Right ventricle myocardium superior (tissue), 1 donor: ENCODE measurements around the gene PCDHGA1. TPM values are rescaled to one million over a fixed set of nuclear protein-coding genes. Genes with fewer than 3 reads are reported as not detected.
"Not testable (repeated sequence)": the region's sequence is repeated elsewhere in the genome, so short reads cannot be mapped to it uniquely, and the experiment has no call there.

Source experiments
- ATAC-seq: fragments of 200-7000 bp; cut with Tn5 transposase; one replicate; pipeline ENCODE4 v1.9.1; 2020; ENCODE audit warnings: mild to moderate bottlenecking; ENCODE audit not compliant: poor library complexity
- DNase-seq: peaks from one replicate; pipeline ENCODE4 v3.0.0-alpha.2; 2020
- intact Hi-C: fragments of 100-400 bp; cut with DNase I; formaldehyde crosslinking; loops from one replicate; pipeline ENCODE4 v1.11.2; 2022
- total RNA-seq: library from RNA; stranded (reverse); fragmentation: NEBNext Ultra II Directional; extraction: Animal tissue kit (Norgen Biotek cat#: 25700); gene quantifications from one replicate; pipeline ENCODE4 v1.2.1, GENCODE V29; 2021
- donor health status: DM: no; HTN: yes; CAD: no; lungs with severe emphysema.

Gene PCDHGA1
- total RNA-seq, 1 donor from 2014 or later, result 2.7 TPM

DNA sequence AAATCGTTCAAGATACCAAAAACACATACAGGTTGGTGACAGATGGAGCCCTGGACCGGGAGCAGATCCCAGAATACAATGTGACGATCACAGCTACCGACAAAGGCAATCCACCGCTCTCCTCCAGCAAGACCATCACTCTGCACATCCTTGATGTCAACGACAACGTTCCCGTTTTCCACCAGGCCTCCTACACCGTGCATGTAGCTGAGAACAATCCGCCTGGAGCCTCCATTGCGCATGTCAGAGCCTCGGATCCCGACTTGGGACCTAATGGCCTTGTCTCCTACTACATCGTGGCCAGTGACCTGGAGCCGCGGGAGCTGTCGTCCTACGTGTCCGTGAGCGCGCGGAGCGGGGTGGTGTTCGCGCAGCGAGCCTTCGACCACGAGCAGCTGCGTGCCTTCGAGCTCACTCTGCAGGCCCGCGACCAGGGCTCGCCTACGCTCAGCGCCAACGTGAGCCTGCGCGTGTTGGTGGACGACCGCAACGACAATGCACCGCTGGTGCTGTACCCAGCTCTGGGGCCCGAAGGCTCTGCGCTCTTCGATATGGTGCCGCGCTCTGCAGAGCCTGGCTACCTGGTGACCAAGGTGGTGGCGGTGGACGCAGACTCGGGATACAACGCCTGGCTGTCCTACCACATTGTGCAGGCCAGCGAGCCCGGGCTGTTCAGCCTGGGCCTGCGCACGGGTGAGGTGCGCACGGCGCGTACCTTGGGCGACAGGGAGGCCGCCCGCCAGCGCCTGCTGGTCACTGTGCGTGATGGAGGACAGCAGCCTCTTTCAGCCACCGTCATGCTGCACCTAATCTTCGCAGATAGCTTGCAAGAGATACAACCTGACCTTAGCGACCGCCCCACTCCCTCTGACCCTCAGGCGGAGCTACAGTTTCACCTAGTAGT is 41.5 kb downstream of the PCDHGA1 start:
- peak; percentile 55 for ATAC-seq
- intact Hi-C loops, result no loop called here
- DNase-seq, result no peak

DNA sequence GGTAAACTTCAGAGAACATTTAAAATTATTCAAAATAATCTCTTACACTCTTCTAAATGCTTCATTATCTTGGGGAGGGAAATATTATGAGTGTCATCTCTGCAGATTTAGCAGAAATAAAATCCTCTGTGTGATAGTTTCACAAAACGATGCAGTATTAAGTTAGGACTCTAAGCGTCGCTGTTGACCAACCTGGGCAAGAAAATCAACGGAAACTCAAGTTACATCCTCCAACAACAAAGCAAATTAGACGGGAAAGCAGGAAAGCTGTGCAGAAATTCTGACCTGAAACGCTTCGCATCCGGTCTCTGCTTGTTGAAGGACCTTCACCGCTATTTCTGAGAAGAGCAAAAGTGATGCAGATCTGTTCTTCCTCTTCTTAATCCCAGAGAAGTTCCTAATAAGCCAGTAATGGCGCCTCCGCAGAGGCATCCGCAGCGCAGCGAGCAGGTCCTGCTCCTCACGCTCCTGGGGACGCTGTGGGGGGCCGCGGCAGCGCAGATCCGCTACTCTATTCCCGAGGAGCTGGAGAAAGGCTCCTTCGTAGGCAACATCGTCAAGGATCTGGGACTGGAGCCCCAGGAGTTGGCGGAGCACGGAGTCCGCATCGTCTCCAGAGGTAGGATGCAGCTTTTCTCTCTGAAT is 43.5 kb downstream of the PCDHGA1 start, which contains the start of gene PCDHGA6:
Gene PCDHGA6 (plus strand): TSS at position 219 of the 645 bp plus-strand sequence. CDS start 193 bp downstream, at position 412.
- intact Hi-C loops, result no loop called here
- ATAC-seq (peak; percentile 37), DNase-seq (no peak)

DNA sequence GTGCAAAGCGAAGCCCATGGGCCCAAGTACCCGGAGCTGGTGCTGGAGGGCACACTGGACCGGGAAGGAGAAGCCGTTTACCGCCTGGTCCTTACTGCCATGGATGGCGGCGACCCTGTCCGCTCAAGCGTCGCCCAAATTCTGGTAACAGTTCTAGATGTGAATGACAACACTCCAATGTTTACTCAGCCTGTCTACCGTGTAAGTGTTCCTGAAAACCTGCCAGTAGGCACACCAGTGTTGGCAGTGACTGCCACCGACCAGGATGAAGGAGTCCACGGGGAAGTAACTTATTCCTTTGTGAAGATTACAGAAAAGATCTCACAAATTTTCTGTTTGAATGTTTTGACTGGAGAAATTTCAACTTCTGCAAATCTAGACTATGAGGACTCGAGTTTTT is 44.3 kb downstream of the PCDHGA1 start:
- intact Hi-C loops, result no loop called here
- DNase-seq (no peak), ATAC-seq (peak; percentile 72)

DNA sequence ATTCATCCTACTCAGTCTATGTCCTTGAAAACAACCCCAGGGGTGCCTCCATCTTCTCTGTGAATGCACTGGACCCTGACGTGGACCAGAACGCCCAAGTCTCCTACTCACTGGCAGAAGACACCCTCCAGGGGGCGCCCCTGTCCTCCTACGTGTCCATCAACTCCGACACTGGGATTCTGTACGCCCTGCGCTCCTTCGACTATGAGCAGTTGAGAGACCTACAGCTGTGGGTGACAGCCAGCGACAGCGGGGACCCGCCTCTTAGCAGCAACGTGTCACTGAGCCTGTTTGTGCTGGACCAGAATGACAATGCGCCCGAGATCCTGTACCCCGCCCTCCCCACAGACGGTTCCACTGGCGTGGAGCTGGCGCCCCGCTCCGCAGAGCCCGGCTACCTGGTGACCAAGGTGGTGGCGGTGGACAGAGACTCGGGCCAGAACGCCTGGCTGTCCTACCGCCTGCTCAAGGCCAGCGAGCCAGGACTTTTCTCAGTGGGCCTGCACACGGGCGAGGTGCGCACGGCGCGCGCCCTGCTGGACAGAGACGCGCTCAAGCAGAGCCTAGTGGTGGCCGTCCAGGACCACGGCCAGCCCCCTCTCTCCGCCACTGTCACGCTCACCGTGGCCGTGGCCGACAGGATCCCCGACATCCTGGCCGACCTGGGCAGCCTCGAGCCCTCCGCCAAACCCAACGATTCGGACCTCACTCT is 45.3 kb downstream of the PCDHGA1 start:
- intact Hi-C loops, DNase-seq, ATAC-seq: not testable (repeated sequence)

DNA sequence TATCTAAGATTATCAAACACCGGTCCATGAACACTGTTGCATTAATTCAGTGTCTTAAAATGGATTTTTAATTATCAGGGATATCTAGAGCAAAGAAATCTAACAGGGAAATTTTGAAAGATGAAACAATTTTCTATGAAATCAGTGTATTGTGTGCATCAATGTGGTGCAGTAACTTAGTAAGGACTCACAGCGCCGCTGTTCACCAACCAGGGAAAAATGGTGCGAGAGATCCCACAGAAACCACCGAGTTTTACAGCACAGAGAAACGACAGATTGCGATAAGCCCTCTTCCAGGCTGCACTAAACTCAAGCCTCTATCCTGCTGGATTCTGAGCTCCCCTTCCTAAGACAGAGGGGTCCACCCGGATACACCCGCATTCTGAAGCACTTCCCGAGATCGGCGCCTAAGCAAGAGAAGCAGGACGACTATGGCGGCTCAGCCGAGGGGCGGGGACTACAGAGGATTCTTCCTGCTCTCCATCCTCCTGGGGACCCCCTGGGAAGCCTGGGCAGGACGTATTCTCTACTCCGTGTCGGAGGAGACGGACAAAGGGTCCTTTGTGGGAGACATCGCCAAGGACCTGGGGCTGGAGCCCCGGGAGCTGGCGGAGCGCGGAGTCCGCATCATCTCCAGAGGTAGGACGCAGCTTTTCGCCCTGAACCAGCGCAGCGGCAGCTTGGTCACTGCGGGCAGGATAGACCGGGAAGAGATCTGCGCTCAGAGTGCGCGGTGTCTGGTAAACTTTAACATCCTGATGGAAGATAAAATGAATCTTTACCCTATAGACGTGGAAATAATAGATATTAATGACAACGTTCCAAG is 52.4 kb downstream of the PCDHGA1 start, which contains the start of gene PCDHGA7:
Gene PCDHGA7 (plus strand): TSS at position 274 of the 826 bp plus-strand sequence. CDS start 158 bp downstream, at position 432.
- intact Hi-C loops, result no loop called here
- DNase-seq (no peak), ATAC-seq (peak; percentile 34)

DNA sequence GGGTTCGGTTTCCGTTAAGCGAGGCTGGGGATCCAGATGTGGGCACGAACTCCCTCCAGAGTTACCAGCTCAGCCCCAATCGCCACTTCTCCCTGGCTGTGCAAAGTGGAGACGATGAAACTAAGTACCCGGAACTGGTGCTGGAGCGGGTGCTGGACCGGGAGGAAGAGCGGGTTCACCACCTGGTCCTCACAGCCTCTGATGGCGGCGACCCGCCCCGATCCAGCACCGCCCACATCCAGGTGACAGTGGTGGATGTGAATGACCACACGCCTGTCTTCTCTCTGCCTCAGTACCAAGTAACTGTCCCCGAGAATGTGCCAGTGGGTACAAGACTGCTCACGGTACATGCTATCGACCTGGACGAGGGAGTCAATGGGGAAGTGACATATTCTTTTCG is 53.0 kb downstream of the PCDHGA1 start:
- ATAC-seq (no peak), DNase-seq (no peak)
- intact Hi-C loops, result no loop called here

DNA sequence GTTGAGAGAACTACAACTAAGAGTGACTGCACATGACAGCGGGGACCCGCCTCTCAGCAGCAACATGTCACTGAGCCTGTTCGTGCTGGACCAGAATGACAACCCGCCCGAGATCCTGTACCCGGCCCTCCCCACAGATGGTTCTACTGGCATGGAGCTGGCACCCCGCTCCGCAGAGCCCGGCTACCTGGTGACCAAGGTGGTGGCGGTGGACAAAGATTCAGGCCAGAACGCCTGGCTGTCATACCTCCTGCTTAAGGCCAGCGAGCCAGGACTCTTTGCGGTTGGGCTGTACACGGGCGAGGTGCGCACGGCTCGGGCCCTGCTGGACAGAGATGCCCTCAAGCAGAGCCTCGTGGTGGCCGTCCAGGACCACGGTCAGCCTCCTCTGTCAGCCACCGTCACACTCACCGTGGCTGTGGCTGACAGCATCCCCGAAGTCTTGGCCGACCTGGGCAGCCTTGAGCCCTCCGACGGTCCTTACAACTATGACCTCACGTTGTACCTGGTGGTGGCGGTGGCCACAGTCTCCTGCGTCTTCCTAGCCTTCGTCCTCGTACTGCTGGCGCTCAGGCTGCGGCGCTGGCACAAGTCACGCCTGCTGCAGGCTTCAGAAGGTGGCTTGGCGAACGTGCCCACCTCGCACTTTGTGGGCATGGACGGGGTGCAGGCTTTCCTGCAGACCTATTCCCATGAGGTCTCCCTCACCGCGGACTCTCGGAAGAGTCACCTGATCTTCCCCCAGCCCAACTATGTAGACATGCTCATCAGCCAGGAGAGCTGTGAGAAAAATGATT is 54.4 kb downstream of the PCDHGA1 start:
- DNase-seq (no peak), ATAC-seq (no peak)
- intact Hi-C loops, result no loop called here

DNA sequence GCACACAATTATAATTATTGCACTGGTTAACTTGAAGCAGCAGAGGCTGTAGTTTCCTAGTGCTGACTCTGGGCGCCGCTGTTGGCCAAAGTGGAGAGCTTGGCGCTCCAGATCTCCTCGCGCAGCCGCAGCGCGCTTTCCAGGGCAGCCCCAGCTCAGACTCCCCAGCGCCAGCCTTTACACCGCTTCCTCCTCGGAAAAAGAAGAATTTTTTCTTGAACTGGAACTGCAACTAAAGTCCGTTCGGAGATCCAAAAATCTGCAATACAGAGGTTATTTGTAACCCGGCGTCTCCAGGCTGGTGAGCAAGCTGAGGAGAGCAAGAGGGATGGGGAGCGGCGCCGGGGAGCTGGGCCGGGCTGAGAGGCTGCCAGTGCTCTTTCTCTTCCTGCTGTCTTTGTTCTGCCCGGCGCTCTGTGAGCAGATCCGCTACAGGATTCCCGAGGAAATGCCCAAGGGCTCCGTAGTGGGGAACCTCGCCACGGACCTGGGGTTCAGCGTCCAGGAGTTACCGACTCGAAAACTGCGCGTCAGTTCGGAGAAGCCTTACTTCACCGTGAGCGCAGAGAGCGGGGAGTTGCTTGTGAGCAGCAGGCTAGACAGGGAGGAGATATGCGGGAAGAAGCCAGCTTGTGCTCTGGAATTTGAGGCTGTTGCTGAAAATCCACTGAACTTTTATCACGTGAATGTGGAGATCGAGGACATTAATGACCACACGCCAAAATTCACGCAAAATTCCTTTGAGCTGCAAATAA is 57.4 kb downstream of the PCDHGA1 start, which contains the start of gene PCDHGB4:
Gene PCDHGB4 (plus strand): TSS at position 142 of the 755 bp plus-strand sequence. CDS start 187 bp downstream, at position 329.
- intact Hi-C loops, DNase-seq: not testable (repeated sequence)
- peak; percentile 90 for ATAC-seq

DNA sequence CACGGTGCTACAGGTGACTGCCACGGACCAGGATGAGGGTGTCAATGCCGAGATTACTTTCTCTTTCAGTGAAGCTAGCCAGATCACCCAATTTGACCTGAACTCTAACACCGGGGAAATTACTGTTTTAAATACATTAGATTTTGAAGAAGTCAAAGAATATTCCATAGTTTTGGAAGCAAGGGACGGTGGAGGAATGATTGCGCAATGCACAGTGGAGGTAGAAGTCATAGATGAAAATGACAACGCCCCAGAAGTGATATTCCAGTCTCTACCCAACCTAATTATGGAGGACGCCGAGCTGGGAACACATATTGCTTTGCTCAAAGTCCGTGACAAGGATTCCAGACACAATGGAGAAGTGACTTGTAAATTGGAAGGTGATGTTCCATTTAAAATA is 58.3 kb downstream of the PCDHGA1 start:
- intact Hi-C loops, result no loop called here
- DNase-seq, result no peak
- ATAC-seq, result no peak

DNA sequence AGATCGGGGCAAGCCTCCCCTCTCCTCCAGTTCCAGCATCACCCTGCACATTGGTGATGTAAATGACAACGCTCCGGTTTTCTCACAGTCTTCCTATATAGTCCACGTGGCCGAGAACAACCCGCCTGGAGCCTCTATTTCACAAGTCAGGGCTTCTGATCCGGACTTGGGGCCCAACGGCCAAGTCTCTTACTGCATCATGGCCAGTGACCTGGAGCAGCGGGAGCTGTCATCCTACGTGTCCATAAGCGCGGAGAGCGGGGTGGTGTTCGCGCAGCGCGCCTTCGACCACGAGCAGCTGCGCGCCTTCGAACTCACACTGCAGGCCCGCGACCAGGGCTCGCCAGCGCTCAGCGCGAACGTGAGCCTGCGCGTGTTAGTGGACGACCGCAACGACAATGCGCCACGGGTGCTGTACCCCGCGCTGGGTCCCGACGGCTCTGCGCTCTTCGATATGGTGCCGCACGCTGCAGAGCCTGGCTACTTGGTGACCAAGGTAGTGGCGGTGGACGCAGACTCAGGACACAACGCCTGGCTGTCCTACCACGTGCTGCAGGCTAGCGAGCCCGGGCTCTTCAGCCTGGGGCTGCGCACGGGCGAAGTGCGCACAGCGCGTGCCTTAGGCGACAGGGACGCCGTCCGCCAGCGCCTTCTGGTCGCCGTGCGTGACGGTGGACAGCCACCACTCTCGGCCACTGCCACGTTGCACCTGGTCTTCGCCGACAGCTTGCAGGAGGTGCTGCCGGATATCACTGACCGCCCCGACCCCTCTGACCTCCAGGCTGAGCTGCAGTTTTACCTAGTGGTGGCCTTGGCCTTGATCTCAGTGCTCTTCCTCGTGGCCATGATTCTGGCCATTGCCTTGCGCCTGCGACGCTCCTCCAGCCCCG is 59.1 kb downstream of the PCDHGA1 start:
- intact Hi-C loops, result no loop called here
- ATAC-seq (no peak), DNase-seq (no peak)

DNA sequence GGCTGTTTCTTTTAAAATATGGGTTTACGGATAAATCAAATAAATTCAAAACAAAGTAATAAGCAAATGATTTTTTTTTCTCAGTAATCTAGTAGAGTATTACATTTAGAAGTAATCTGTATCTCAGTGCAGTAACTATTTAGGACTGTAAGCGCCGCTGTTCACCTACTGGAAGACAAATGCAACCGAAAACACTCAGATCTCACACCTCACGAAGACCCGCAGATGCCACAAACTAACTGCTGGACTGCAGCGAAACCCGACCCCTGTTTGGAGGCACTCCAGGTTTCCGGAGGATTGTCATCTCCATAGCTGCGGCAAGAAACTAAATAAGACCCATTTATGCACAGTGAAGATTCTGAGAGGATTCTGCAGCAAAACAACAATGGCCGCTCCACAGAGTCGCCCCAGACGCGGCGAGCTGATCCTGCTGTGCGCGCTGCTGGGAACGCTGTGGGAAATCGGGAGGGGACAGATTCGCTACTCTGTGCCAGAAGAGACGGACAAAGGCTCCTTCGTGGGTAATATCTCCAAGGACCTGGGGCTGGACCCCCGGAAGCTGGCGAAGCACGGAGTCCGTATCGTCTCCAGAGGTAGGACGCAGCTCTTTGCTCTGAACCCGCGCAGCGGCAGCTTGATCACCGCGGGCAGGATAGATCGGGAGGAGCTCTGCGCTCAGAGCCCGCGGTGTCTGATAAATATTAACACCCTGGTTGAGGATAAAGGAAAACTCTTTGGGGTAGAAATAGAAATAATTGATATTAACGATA is 62.3 kb downstream of the PCDHGA1 start, which contains the start of gene PCDHGA8:
Gene PCDHGA8 (plus strand): TSS at position 205 of the 770 bp plus-strand sequence. CDS start 181 bp downstream, at position 386.
- DNase-seq, result no peak
- intact Hi-C loops, result no loop called here
- no peak for ATAC-seq

DNA sequence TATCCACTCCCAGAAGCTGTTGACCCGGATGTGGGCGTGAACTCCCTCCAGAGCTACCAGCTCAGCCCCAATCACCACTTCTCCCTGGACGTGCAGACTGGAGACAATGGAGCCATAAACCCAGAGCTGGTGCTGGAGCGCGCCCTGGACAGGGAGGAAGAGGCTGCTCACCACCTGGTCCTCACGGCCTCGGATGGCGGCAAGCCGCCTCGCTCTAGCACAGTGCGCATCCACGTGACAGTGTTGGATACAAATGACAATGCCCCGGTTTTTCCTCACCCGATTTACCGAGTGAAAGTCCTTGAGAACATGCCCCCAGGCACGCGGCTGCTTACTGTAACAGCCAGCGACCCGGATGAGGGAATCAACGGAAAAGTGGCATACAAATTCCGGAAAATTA is 63.0 kb downstream of the PCDHGA1 start:
- intact Hi-C loops, result no loop called here
- DNase-seq, result no peak
- ATAC-seq, result no peak

DNA sequence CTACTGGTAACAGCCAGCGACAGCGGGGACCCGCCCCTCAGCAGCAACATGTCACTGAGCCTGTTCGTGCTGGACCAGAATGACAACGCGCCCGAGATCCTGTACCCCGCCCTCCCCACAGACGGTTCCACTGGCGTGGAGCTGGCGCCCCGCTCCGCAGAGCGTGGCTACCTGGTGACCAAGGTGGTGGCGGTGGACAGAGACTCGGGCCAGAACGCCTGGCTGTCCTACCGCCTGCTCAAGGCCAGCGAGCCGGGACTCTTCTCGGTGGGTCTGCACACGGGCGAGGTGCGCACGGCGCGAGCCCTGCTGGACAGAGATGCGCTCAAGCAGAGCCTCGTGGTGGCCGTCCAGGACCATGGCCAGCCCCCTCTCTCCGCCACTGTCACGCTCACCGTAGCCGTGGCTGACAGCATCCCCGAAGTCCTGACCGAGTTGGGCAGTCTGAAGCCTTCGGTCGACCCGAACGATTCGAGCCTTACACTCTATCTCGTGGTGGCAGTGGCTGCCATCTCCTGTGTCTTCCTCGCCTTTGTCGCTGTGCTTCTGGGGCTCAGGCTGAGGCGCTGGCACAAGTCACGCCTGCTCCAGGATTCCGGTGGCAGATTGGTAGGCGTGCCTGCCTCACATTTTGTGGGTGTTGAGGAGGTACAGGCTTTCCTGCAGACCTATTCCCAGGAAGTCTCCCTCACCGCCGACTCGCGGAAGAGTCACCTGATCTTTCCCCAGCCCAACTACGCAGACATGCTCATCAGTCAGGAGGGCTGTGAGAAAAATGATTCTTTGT is 64.3 kb downstream of the PCDHGA1 start:
- intact Hi-C loops, ATAC-seq, DNase-seq: not testable (repeated sequence)
